ENCODE measurements around the gene UST.
"Not testable (repeated sequence)": the region's sequence is repeated elsewhere in the genome, so short reads cannot be mapped to it uniquely, and the experiment has no call there.

The UST gene

DNA sequence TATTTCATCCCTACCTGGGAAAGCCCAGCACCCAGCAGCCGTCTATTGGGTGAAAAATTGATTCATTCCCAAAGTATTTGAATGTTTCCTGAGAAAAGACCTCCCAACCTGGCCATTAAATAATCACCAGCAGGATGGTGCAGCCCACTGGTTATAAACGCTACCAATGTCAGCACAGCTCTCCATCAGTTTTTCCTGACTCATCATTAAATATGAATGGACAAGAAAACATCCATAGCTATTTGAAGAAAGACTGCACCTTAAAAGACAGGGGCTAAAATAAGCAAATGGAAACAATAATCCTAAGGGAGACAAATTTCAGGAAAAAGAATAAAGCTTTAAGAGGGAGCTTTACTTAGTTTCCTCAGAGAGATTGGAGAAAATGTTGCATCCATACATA lies 261.9 kb downstream of the UST start:
- DNase-seq (ENCODE audit: low spot score), result no peak

DNA sequence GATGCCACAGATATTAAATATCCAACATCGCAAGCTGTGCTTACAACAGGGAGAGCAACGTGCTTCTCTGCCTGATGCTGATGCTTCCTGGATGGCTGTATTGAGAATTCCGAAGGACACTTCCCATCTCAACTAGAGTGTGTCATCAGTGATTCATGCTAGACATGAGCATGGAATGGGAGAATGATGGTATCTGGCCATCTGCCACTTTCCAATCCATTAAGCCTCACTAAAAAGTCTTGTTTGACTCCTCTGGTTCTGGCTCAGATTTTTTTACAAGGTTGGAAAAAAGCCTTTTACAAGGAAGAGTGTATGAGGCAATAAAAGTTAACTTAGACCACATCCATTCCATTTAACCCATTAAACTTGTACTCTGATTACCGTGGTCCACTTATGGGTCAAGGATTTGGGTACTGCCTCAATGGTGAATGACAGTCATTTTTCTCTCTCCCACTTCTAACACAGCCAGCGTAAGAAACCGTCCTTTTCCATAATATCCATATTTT lies 265.3 kb downstream of the UST start:
- no peak for DNase-seq (ENCODE audit: low spot score)

- no peak for DNase-seq (ENCODE audit: low spot score)
Measured at GRCh38 chr6:149013586-149014344, 266.9 kb downstream of the UST start.

GRCh38 chr6:149014631-149015534 lies 268.1 kb downstream of the UST start:
- no peak for DNase-seq (ENCODE audit: low spot score)

GRCh38 chr6:149015535-149016525 lies 269.0 kb downstream of the UST start:
- DNase-seq (ENCODE audit: low spot score), result no peak

GRCh38 chr6:149016716-149017115 lies 269.9 kb downstream of the UST start:
- DNase-seq (ENCODE audit: low spot score), result no peak

- no peak for DNase-seq (ENCODE audit: low spot score)
Measured at GRCh38 chr6:149020319-149020718, 273.5 kb downstream of the UST start.

DNA sequence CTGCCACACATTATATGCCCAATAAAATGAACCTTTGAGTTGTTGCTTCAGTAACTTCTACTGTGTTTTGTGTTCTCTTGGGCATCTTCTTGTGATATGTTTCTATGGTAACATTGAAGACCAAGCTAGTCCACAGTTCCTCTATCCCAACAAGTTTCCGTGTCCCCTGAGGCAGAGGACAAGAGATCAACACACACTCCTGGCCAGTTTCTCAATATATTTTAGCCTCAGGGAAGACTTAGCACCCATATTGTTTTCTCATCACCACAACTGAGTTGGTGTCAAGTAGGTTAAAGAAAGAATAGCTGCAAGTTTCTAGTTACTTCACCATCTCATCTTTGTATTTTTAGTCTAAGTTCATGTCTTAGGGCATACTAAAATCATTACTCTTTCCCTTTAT lies 277.5 kb downstream of the UST start:
- DNase-seq (ENCODE audit: low spot score), result no peak

- DNase-seq (ENCODE audit: low spot score), result no peak
Measured at GRCh38 chr6:149025061-149025460, 278.2 kb downstream of the UST start.

DNA sequence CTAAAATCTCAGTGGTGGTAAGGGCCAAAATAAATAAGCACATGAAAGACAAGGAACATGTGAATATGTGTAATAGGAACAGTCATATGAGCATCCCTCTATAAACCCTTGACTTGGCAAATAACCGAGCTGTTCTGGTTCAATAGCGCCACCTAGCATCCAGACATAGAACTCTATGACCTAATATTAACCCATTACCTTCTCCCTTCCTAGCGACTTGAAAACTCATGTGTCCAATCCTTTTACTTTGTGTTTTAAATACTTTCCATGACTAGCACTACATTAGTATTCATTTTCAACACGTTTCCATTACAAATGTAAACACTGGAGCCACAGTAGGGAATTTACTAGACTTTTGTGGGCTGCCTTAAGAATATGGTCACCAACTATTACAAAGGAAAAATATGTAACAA lies 279.7 kb downstream of the UST start:
- peak; percentile 79 for DNase-seq (ENCODE audit: low spot score)

GRCh38 chr6:149027484-149027883 lies 280.7 kb downstream of the UST start:
- DNase-seq (ENCODE audit: low spot score), result no peak

GRCh38 chr6:149028767-149029405 lies 282.1 kb downstream of the UST start:
- peak; percentile 93 for DNase-seq (ENCODE audit: low spot score)

GRCh38 chr6:149031201-149031858 lies 284.5 kb downstream of the UST start:
- DNase-seq (ENCODE audit: low spot score), result no peak

- DNase-seq (ENCODE audit: low spot score), result no peak
Measured at GRCh38 chr6:149031859-149032598, 285.2 kb downstream of the UST start.

GRCh38 chr6:149032599-149033405 lies 286.0 kb downstream of the UST start:
- DNase-seq (ENCODE audit: low spot score), result no peak

DNA sequence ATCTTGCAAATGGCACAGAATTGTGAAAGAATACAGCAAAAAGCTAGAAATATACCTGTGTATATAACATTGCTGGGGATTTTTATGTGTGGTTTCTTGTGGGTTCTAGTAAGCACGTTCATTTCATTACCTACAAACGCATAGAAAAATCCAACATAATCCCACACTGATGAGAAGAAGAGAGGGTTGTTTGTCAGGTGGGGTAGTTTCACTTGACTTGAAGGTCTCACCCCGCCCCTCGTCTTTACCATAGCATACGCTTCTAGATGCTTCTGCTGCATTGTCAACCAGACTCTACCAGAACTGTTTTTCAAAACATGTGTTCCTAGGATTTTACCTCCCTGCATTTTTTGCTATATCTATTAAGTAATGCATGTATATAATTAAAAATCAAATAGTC lies 286.6 kb downstream of the UST start:
- no peak for DNase-seq (ENCODE audit: low spot score)

DNA sequence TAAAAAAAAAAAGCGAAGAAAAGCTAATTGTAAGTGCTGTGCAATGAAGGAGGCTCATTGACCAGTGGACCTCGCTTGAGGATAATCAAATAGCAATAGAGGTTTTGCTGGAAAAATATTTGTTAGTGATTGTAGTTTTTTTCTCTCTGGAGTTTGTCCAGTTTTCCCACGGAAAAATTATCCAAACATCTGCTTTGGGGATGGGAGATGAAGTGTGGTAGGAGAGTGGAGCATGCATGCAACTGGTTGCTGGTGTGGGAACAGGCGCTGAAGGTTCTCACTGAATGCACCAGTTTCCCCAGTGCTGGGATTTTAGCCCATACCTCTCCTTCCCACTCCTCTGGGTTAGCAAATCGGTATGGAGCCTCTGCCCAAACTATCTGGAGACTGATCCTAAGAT lies 288.9 kb downstream of the UST start:
- no peak for DNase-seq (ENCODE audit: low spot score)

GRCh38 chr6:149037051-149037671 lies 290.3 kb downstream of the UST start:
- DNase-seq (ENCODE audit: low spot score), result no peak

- DNase-seq (ENCODE audit: low spot score), result not testable (repeated sequence)
Measured at GRCh38 chr6:149039025-149039424, 292.2 kb downstream of the UST start.
